H1 (cell line): ENCODE measurements around the gene RTN4RL1. TPM values are rescaled to one million over a fixed set of nuclear protein-coding genes. Genes with fewer than 3 reads are reported as not detected.

Source experiments
- CTCF ChIA-PET: fragments of 300-600 bp; sonication (Branson Sonifier 250); formaldehyde crosslinking; loops from one replicate; lab custom pipeline; 2021; ENCODE audit not compliant: partially characterized antibody; lab: Charles Lee
- POLR2A ChIA-PET: fragments of 300-600 bp; sonication (Branson Sonifier 250); formaldehyde crosslinking; loops from one replicate; lab custom pipeline; 2021; ENCODE audit warnings: inconsistent platforms; ENCODE audit not compliant: partially characterized antibody; lab: Charles Lee
- DNase-seq, 2 experiments: peaks; one replicate each; pipeline versions ENCODE4 v3.0.0 to v3.0.0-alpha.2; 2010 to 2022; ENCODE audit warnings: low spot score in 2 of 2, low read depth in 1 of 2, mixed read lengths in 1 of 2
- FAIRE-seq: peaks from 2 replicates; lab custom pipeline; 2011; peaks lifted over from hg19 to GRCh38; lab: Jason Lieb, UNC
- H2AFZ ChIP-seq: 2 replicates; pipeline ENCODE4 v1.8.1; 2012; ENCODE audit warnings: low read length, inconsistent platforms
- H2AK5ac ChIP-seq: 2 replicates; pipeline ENCODE4 v1.6.1; 2013; ENCODE audit warnings: low read depth, low read length
- H2BK120ac ChIP-seq: replicated peaks from 2 replicates; pipeline ENCODE3; 2013; ENCODE audit warnings: low read depth, low read length, inconsistent platforms
- H2BK12ac ChIP-seq: 2 replicates; pipeline ENCODE4 v1.6.1; 2013; ENCODE audit warnings: low read depth, low read length
- H2BK15ac ChIP-seq: 2 replicates; pipeline ENCODE4 v1.6.1; 2013; ENCODE audit warnings: low read length
- H2BK20ac ChIP-seq: 2 replicates; pipeline ENCODE4 v1.6.1; 2013; ENCODE audit warnings: low read length
- H2BK5ac ChIP-seq: 2 replicates; pipeline ENCODE4 v1.6.1; 2013; ENCODE audit warnings: low read depth, low read length
- H3K14ac ChIP-seq: 2 replicates; pipeline ENCODE4 v1.6.1; 2013; ENCODE audit warnings: inconsistent platforms; ENCODE audit not compliant: insufficient read length
- H3K18ac ChIP-seq: 2 replicates; pipeline ENCODE4 v1.6.1; 2013; ENCODE audit warnings: low read length; ENCODE audit errors: extremely low read depth
- H3K23ac ChIP-seq: 2 replicates; pipeline ENCODE4 v1.6.1; 2013; ENCODE audit warnings: inconsistent platforms; ENCODE audit not compliant: insufficient read length
- H3K23me2 ChIP-seq: 2 replicates; pipeline ENCODE4 v1.6.1; 2013; ENCODE audit warnings: low read depth, low read length
- H3K27ac ChIP-seq: 2 replicates; pipeline ENCODE4 v1.6.1; 2011; ENCODE audit warnings: low read depth, low read length, inconsistent platforms
- H3K27me3 ChIP-seq, 4 experiments: replicated peaks in 1 of 4; 1 replicate in 1 of 4; 2 replicates in 3 of 4; pipeline versions ENCODE4 v1.6.1 to v1.8.1; 2011 to 2013; ENCODE audit warnings: low read length in 3 of 4, mild to moderate bottlenecking in 3 of 4, inconsistent platforms in 2 of 4, mixed read lengths in 2 of 4, moderate library complexity in 1 of 4; ENCODE audit not compliant: control insufficient read depth in 3 of 4, insufficient read depth in 3 of 4; ENCODE audit errors: extremely low read depth in 1 of 4
- H3K36me3 ChIP-seq, 4 experiments: 2 replicates each; pipeline versions ENCODE4 v1.6.1 to v1.8.1; 2011 to 2013; ENCODE audit warnings: mild to moderate bottlenecking in 4 of 4, low read length in 3 of 4, moderate library complexity in 2 of 4, control low read depth in 1 of 4, inconsistent platforms in 1 of 4; ENCODE audit not compliant: insufficient read depth in 4 of 4, control insufficient read depth in 2 of 4
- H3K4ac ChIP-seq: replicated peaks from 2 replicates; pipeline ENCODE3; 2013; ENCODE audit warnings: low read length, low read depth, mixed read lengths, inconsistent platforms; ENCODE audit not compliant: insufficient read length
- H3K4me1 ChIP-seq, 4 experiments: replicated peaks in 1 of 4; 1 replicate in 1 of 4; 2 replicates in 3 of 4; pipeline versions ENCODE4 v1.6.1 to v1.8.1; 2011 to 2013; ENCODE audit warnings: low read length in 3 of 4, inconsistent platforms in 2 of 4, mixed read lengths in 1 of 4; ENCODE audit not compliant: insufficient read depth in 4 of 4, control insufficient read depth in 3 of 4
- H3K4me2 ChIP-seq, 2 experiments: 2 replicates each; pipeline versions ENCODE4 v1.6.1 to v1.8.1; 2011 to 2013; ENCODE audit warnings: low read depth in 2 of 2, low read length in 2 of 2, control low read depth in 1 of 2, inconsistent platforms in 1 of 2, mild to moderate bottlenecking in 1 of 2; ENCODE audit not compliant: insufficient read depth in 1 of 2
- H3K4me3 ChIP-seq, 4 experiments: fragments of 200-600, 300-600 bp in 1 of 4; sonication (generic), shearing (Covaris generic), sonication (Bioruptor Twin) in 1 of 4; 2 replicates each; pipeline versions ENCODE4 v1.5.1 to v1.8.1; 2011 to 2016; ENCODE audit warnings: low read length in 4 of 4, low read depth in 3 of 4, control low read depth in 2 of 4, inconsistent platforms in 2 of 4, mild to moderate bottlenecking in 2 of 4, mixed read lengths in 1 of 4, moderate library complexity in 1 of 4; ENCODE audit not compliant: insufficient read depth in 2 of 4; ENCODE audit errors: extremely low read depth in 1 of 4
- H3K56ac ChIP-seq: replicated peaks from 2 replicates; pipeline ENCODE3; 2013; ENCODE audit warnings: low read depth, mild to moderate bottlenecking, mixed read lengths, low read length, inconsistent platforms; ENCODE audit not compliant: insufficient read length
- H3K79me1 ChIP-seq: 2 replicates; pipeline ENCODE4 v1.6.1; 2013; ENCODE audit warnings: low read depth, low read length, control low read depth
- H3K79me2 ChIP-seq, 2 experiments: 2 replicates each; pipeline versions ENCODE4 v1.6.1 to v1.8.1; 2012 to 2013; ENCODE audit warnings: low read length in 2 of 2, mild to moderate bottlenecking in 2 of 2, inconsistent platforms in 1 of 2; ENCODE audit not compliant: insufficient read depth in 2 of 2, control insufficient read depth in 1 of 2
- H3K9ac ChIP-seq, 4 experiments: replicated peaks in 1 of 4; 1 replicate in 1 of 4; 2 replicates in 3 of 4; pipeline versions ENCODE4 v1.6.1 to v1.8.1; 2011 to 2013; ENCODE audit warnings: low read depth in 3 of 4, low read length in 3 of 4, control low read depth in 2 of 4, mild to moderate bottlenecking in 2 of 4, moderate library complexity in 2 of 4, inconsistent platforms in 1 of 4; ENCODE audit errors: extremely low read depth in 1 of 4
- H3K9me3 ChIP-seq, 2 experiments: 2 replicates each; pipeline versions ENCODE4 v1.6.1 to v1.8.1; 2012 to 2013; ENCODE audit warnings: mild to moderate bottlenecking in 2 of 2, moderate library complexity in 2 of 2, control low read depth in 1 of 2, inconsistent platforms in 1 of 2, low read depth in 1 of 2, low read length in 1 of 2, mixed read lengths in 1 of 2; ENCODE audit not compliant: insufficient read depth in 2 of 2
- H4K20me1 ChIP-seq, 2 experiments: replicated peaks in 1 of 2; 2 replicates each; pipeline versions ENCODE3 to v1.8.1; 2011 to 2013; ENCODE audit warnings: inconsistent platforms in 2 of 2, low read length in 2 of 2, mild to moderate bottlenecking in 1 of 2; ENCODE audit not compliant: insufficient read depth in 2 of 2, control insufficient read depth in 1 of 2
- H4K5ac ChIP-seq: 2 replicates; pipeline ENCODE4 v1.6.1; 2013; ENCODE audit warnings: low read length, low read depth, mixed read lengths, inconsistent platforms; ENCODE audit not compliant: insufficient read length
- H4K8ac ChIP-seq: 2 replicates; pipeline ENCODE4 v1.8.0; 2013; ENCODE audit warnings: mild to moderate bottlenecking, moderate library complexity, low read length, inconsistent platforms; ENCODE audit not compliant: insufficient read depth; ENCODE audit errors: extremely low read depth
- H4K91ac ChIP-seq: replicated peaks from 2 replicates; pipeline ENCODE3; 2013; ENCODE audit warnings: low read length, mixed read lengths, inconsistent platforms; ENCODE audit not compliant: insufficient read length
- EZH2 ChIP-seq: fragments of 200-600 bp; sonication (generic); IDR thresholded peaks from 2 replicates; pipeline ENCODE4 v1.7.1; 2012; ENCODE audit warnings: low read depth, mild to moderate bottlenecking, moderate library complexity, low read length, inconsistent platforms; ENCODE audit not compliant: severe bottlenecking
- RBBP5 ChIP-seq: IDR thresholded peaks from 2 replicates; pipeline ENCODE4 v1.7.1; 2012; ENCODE audit warnings: low read depth, mild to moderate bottlenecking, inconsistent platforms, low read length, moderate library complexity, borderline replicate concordance
- SUZ12 ChIP-seq: fragments of 200-600 bp; sonication (generic); IDR thresholded peaks from 2 replicates; pipeline ENCODE4 v1.6.1; 2012; ENCODE audit warnings: mild to moderate bottlenecking, inconsistent platforms, low read length, moderate library complexity, mixed read lengths
- TAF7 ChIP-seq: optimal IDR thresholded peaks from 2 replicates; pipeline ENCODE3; 2011; ENCODE audit warnings: low read depth, mild to moderate bottlenecking, inconsistent platforms, low read length, moderate library complexity, borderline replicate concordance
- TCF12 ChIP-seq: IDR thresholded peaks from 2 replicates; pipeline ENCODE4 v1.6.1; 2011; ENCODE audit warnings: low read depth, mild to moderate bottlenecking, low read length
- TEAD4 ChIP-seq: IDR thresholded peaks from 2 replicates; pipeline ENCODE4 v1.6.1; 2012; ENCODE audit warnings: low read depth, low read length, inconsistent platforms, mixed read lengths
- WGBS, 2 experiments: shearing (Covaris generic) in 1 of 2; methylation state at CpG; one replicate each; pipeline versions ENCODE4 v1.1.6 to v1.1.7; 2013 to 2015; ENCODE audit warnings: low lambda C conversion rate in 2 of 2, mixed read lengths in 2 of 2, inconsistent platforms in 1 of 2, low coverage in 1 of 2, missing lambda C conversion rate in 1 of 2; ENCODE audit not compliant: insufficient replicate concordance in 2 of 2, insufficient coverage in 1 of 2, insufficient read length in 1 of 2; ENCODE audit errors: extremely low coverage in 1 of 2, missing lambda C conversion rate in 1 of 2; 5-methylcytosine and 5-hydroxymethylcytosine counted together
- polyA plus RNA-seq, 7 experiments: library from polyadenylated mRNA; depleted of rRNA in 3 of 7; stranded (reverse) in 5 of 7; unstranded in 2 of 7; fragments of >200 nt in 5 of 7; fragments of 200-250 nt in 2 of 7; gene quantifications; 1 replicate in 5 of 7; 2 replicates in 1 of 7; 4 replicates in 1 of 7; pipeline versions ENCODE4 v1.2.1 to v1.2.3, GENCODE V29; 2011 to 2013; ENCODE audit warnings: missing spikeins in 2 of 7, mixed read lengths in 2 of 7
- total RNA-seq: library from RNA; stranded (reverse); fragmentation: NEBNext Ultra II Directional; extraction: Animal tissue kit (Norgen Biotek cat#: 25700); gene quantifications from 2 replicates; pipeline ENCODE4 v1.2.1, GENCODE V29; 2021

The RTN4RL1 gene
- total and polyA plus RNA-seq, 2 of the 8 experiments (the other 6 are each of a cell fraction or from before 2014, with no cell fraction given) = 0.09 TPM; not detected in 1

DNA sequence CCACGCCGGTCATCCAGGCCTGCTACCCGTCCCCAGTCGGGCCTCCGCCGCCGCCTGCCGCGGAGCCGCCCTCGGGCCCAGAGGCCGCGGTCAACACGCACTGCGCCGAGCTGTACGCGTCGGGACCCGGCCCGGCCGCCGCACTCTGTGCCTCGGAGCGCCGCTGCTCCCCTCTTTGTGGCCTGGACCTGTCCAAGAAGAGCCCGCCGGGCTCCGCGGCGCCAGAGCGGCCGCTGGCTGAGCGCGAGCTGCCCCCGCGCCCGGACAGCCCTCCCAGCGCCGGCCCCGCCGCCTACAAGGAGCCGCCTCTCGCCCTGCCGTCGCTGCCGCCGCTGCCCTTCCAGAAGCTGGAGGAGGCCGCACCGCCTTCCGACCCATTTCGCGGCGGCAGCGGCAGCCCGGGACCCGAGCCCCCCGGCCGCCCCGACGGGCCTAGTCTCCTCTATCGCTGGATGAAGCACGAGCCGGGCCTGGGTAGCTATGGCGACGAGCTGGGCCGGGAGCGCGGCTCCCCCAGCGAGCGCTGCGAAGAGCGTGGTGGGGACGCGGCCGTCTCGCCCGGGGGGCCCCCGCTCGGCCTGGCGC is 32.1 kb upstream of the RTN4RL1 start:
- H3K4me3 ChIP-seq = peak overlapping the region in 1 of 4 experiments; percentile 54; a peak in 2 of 8 replicates
- POLR2A ChIA-PET = interaction anchor here (1.5 to 2.6 kb wide), 3 partner anchors 34 to 278 kb away, joined by 3 to 8 read pairs (median 7); partner anchors contain the start of gene TSR1

More for the DNA sequence above, 32.1 kb upstream of the RTN4RL1 start:
- H3K23me2 ChIP-seq = peaks cover 6% of the 10 kb centered on the region; the same call in 1 of the 2 replicates
- peaks cover 60 to 85% (median 78%) of the 10 kb centered on the region in 4 experiments for H3K27me3 ChIP-seq
- no peak overlapping the region for H2BK12ac ChIP-seq
- no peak overlapping the region for H2BK120ac ChIP-seq
- no peak overlapping the region for H3K9ac ChIP-seq
- peaks cover 11 to 21% of the 10 kb centered on the region in 2 experiments for H4K20me1 ChIP-seq
- H3K23ac ChIP-seq = no peak overlapping the region
- no peak overlapping the region for H3K14ac ChIP-seq
- no peak overlapping the region for H3K56ac ChIP-seq
- H4K91ac ChIP-seq = no peak overlapping the region
- peaks cover 0 to 20% (median 11%) of the 10 kb centered on the region in 4 experiments; a peak in 5 of 7 replicates for H3K4me1 ChIP-seq
- TF ChIP-seq TAF7 (no peak), RBBP5 (peak; percentile 10; the same call in 1 of the 2 replicates), TCF12 (no peak), EZH2 (peak; percentile 4), SUZ12 (peak; percentile 8; the same call in 1 of the 2 replicates), TEAD4 (no peak)
- no peak overlapping the region for H2BK15ac ChIP-seq
- no peak for FAIRE-seq
- H3K79me1 ChIP-seq = no peaks in the 10 kb centered on the region
- CTCF ChIA-PET = interaction anchor here (1.1 to 9.3 kb wide), 23 partner anchors 8 to 312 kb away, joined by 3 to 122 read pairs (median 4); no protein-coding TSS in a partner anchor
- H3K79me2 ChIP-seq = no peaks in the 10 kb centered on the region
- H3K36me3 ChIP-seq = peaks cover 0 to 14% (median 0%) of the 10 kb centered on the region in 4 experiments; a peak in 1 of 8 replicates
- no peak overlapping the region for H4K5ac ChIP-seq
- no peak overlapping the region for H3K4ac ChIP-seq
- H4K8ac ChIP-seq = no peak overlapping the region
- no peak overlapping the region for H3K27ac ChIP-seq
- 4% methylated on average over 37 of the region's 81 CpGs; no CpG with 5 or more reads in 1 of the 2 experiments for WGBS, 2 experiments
- no peak overlapping the region; the same call in 1 of the 2 replicates for H3K18ac ChIP-seq
- no peak overlapping the region for H2BK5ac ChIP-seq
- peak overlapping the region; percentile 52 to 62; a peak in 3 of 4 replicates for H3K4me2 ChIP-seq
- peaks cover 0 to 7% of the 10 kb centered on the region in 2 experiments; a peak in 1 of 4 replicates for H3K9me3 ChIP-seq
- no peak overlapping the region for H2AK5ac ChIP-seq
- H2BK20ac ChIP-seq = no peak overlapping the region
- peak in 1 of 2 experiments; percentile 64 for DNase-seq
- no peak overlapping the region for H2AFZ ChIP-seq
